SK-N-MC (cell line): ENCODE measurements around the gene ATP1A3.

Source experiments
- DNase-seq: peaks from one replicate; pipeline ENCODE4 v3.0.0-alpha.2; 2011; ENCODE audit warnings: low read depth, low spot score
- H3K27ac ChIP-seq: fragments of 200-600 bp; sonication (generic); 2 replicates; pipeline ENCODE4 v1.5.1; 2016; ENCODE audit warnings: mixed run types
- H3K36me3 ChIP-seq: fragments of 200-600 bp; sonication (generic); 2 replicates; pipeline ENCODE4 v1.6.1; 2017; ENCODE audit warnings: antibody characterized with exemption, low read length, mixed read lengths; ENCODE audit not compliant: insufficient read depth
- H3K4me3 ChIP-seq: fragments of 200-600 bp; sonication (generic); 2 replicates; pipeline ENCODE4 v1.5.1; 2016
- H3K9ac ChIP-seq: fragments of 200-600 bp; sonication (generic); 2 replicates; pipeline ENCODE4 v1.8.0; 2017; ENCODE audit warnings: mixed run types, mixed read lengths; ENCODE audit not compliant: insufficient read length
- H3K9me3 ChIP-seq: fragments of 200-600 bp; sonication (generic); 2 replicates; pipeline ENCODE4 v1.6.1; 2017; ENCODE audit warnings: low read depth, mild to moderate bottlenecking, antibody characterized with exemption, low read length, moderate library complexity, mixed read lengths
- EZH2 ChIP-seq: fragments of 200-600 bp; sonication (generic); IDR thresholded peaks from one replicate; pipeline ENCODE4 v1.6.1; 2017; ENCODE audit warnings: antibody characterized with exemption
- FOXP2 ChIP-seq: optimal IDR thresholded peaks from 2 replicates; pipeline ENCODE3; 2011; ENCODE audit warnings: mild to moderate bottlenecking, moderate library complexity; ENCODE audit not compliant: insufficient read depth; ENCODE audit errors: extremely low read length, control extremely low read depth
- POLR2AphosphoS5 ChIP-seq: IDR thresholded peaks from 2 replicates; pipeline ENCODE4 v1.6.1; 2012; ENCODE audit warnings: mild to moderate bottlenecking, low read depth, low read length, borderline replicate concordance

Gene ATP1A3

GRCh38 chr19:41926763-41927496 is 67.1 kb downstream of the ATP1A3 start:
- TF ChIP-seq FOXP2 (no peak), POLR2AphosphoS5 (no peak), EZH2 (no peak)
- no peak for DNase-seq
- Histone ChIP-seq H3K27ac (no peak overlapping the region), H3K9me3 (no peaks in the 10 kb centered on the region), H3K4me3 (no peak overlapping the region), H3K9ac (no peak overlapping the region), H3K36me3 (no peaks in the 10 kb centered on the region)

- TF ChIP-seq POLR2AphosphoS5 (no peak), FOXP2 (no peak), EZH2 (no peak)
- no peak for DNase-seq
- no peak overlapping the region for H3K9ac ChIP-seq
- H3K9me3 ChIP-seq = no peaks in the 10 kb centered on the region
- H3K36me3 ChIP-seq = no peaks in the 10 kb centered on the region
- H3K27ac ChIP-seq = no peak overlapping the region
- H3K4me3 ChIP-seq = no peak overlapping the region
Observed at GRCh38 chr19:41926028-41926762, 67.8 kb downstream of the ATP1A3 start.

- no peak overlapping the region for H3K9ac ChIP-seq
- TF ChIP-seq EZH2 (no peak), FOXP2 (no peak), POLR2AphosphoS5 (no peak)
- H3K9me3 ChIP-seq = no peaks in the 10 kb centered on the region
- no peak overlapping the region for H3K27ac ChIP-seq
- no peak overlapping the region for H3K4me3 ChIP-seq
- DNase-seq = no peak
- no peaks in the 10 kb centered on the region for H3K36me3 ChIP-seq
Observed at GRCh38 chr19:41925208-41926003, 68.6 kb downstream of the ATP1A3 start.

- no peaks in the 10 kb centered on the region for H3K9me3 ChIP-seq
- TF ChIP-seq FOXP2 (no peak), POLR2AphosphoS5 (no peak), EZH2 (no peak)
- no peak overlapping the region for H3K9ac ChIP-seq
- H3K36me3 ChIP-seq = no peaks in the 10 kb centered on the region
- H3K4me3 ChIP-seq = no peak overlapping the region
- DNase-seq = no peak
- no peak overlapping the region for H3K27ac ChIP-seq
Observed at GRCh38 chr19:41924151-41925145, 69.6 kb downstream of the ATP1A3 start.

GRCh38 chr19:41923045-41923788 is 70.8 kb downstream of the ATP1A3 start:
- no peaks in the 10 kb centered on the region for H3K36me3 ChIP-seq
- no peak overlapping the region for H3K9ac ChIP-seq
- no peak overlapping the region for H3K4me3 ChIP-seq
- no peak overlapping the region for H3K27ac ChIP-seq
- no peak for TF ChIP-seq POLR2AphosphoS5
- no peak for TF ChIP-seq FOXP2
- no peak for TF ChIP-seq EZH2
- no peak for DNase-seq
- H3K9me3 ChIP-seq = no peaks in the 10 kb centered on the region

- no peaks in the 10 kb centered on the region for H3K36me3 ChIP-seq
- TF ChIP-seq POLR2AphosphoS5 = no peak
- no peak for TF ChIP-seq FOXP2
- TF ChIP-seq EZH2 = no peak
- no peak overlapping the region for H3K27ac ChIP-seq
- no peaks in the 10 kb centered on the region for H3K9me3 ChIP-seq
- H3K4me3 ChIP-seq = no peak overlapping the region
- no peak for DNase-seq
- H3K9ac ChIP-seq = no peak overlapping the region
Observed at GRCh38 chr19:41922585-41922984, 71.4 kb downstream of the ATP1A3 start.
